ENCODE data around the gene SERPINA10. TPM values are rescaled to one million over a fixed set of nuclear protein-coding genes. Genes with fewer than 3 reads are reported as not detected.

SERPINA10 gene
- polyA plus RNA-seq, 1 donor from 2014 or later = not detected

- no peak for TF ChIP-seq TAF1 (IDR thresholded peaks at IDR 0.05; ENCODE audit: low read depth)
- no peak for TF ChIP-seq EP300 (conservative IDR thresholded peaks at IDR 0.05; ENCODE audit: poor library complexity, severe bottlenecking)
- TF ChIP-seq POLR2AphosphoS5 (IDR thresholded peaks at IDR 0.05) = no peak
Observed at GRCh38 chr14:94306047-94306978, 13.2 kb upstream of the SERPINA10 start (continued).

- TF ChIP-seq POLR2AphosphoS5 (IDR thresholded peaks at IDR 0.05) = no peak
- TF ChIP-seq EP300 (conservative IDR thresholded peaks at IDR 0.05; ENCODE audit: poor library complexity, severe bottlenecking) = no peak
- TF ChIP-seq REST (IDR thresholded peaks at IDR 0.05; ENCODE audit: borderline replicate concordance) = no peak
- no peak for TF ChIP-seq TAF1 (IDR thresholded peaks at IDR 0.05; ENCODE audit: low read depth)
- TF ChIP-seq MXI1 (conservative IDR thresholded peaks at IDR 0.05; ENCODE audit: poor library complexity, severe bottlenecking) = no peak
- no peak for TF ChIP-seq RAD21 (conservative IDR thresholded peaks at IDR 0.05)
- no peak for TF ChIP-seq SMC3 (conservative IDR thresholded peaks at IDR 0.05; ENCODE audit: poor library complexity)
- no peak for TF ChIP-seq CTCF (IDR thresholded peaks at IDR 0.05; ENCODE audit: poor library complexity, severe bottlenecking)
- no peak for TF ChIP-seq EZH2 (IDR thresholded peaks at IDR 0.05; ENCODE audit: borderline replicate concordance, insufficient read depth, low read length, poor library complexity, severe bottlenecking)
- Histone ChIP-seq H3K27ac (ENCODE audit: low read length) (no peak overlapping the region), H4K20me1 (ENCODE audit: insufficient read depth) (no peaks in the 10 kb centered on the region), H3K4me2 (ENCODE audit: low read length) (no peak overlapping the region), H3K9me3 (ENCODE audit: low read length) (no peaks in the 10 kb centered on the region), H3K36me3 (ENCODE audit: insufficient read depth, low read length) (no peaks in the 10 kb centered on the region), H3K9me2 (ENCODE audit: insufficient read depth, low read length) (no peaks in the 10 kb centered on the region), H3K9ac (ENCODE audit: low read length) (no peak overlapping the region), H3K79me2 (replicated peaks; ENCODE audit: insufficient read depth, low read length) (no peaks in the 10 kb centered on the region), H3K27me3 (ENCODE audit: insufficient read depth, low read depth, low read length) (no peaks in the 10 kb centered on the region), H3K4me3 (ENCODE audit: low read length) (no peak overlapping the region), H2AFZ (ENCODE audit: low read depth, low read length) (no peak overlapping the region), H3F3A (ENCODE audit: insufficient read depth, low read length, poor library complexity, severe bottlenecking) (no peaks in the 10 kb centered on the region)
Observed at GRCh38 chr14:94305620-94306019, 12.6 kb upstream of the SERPINA10 start.

- H3K4me3 ChIP-seq (ENCODE audit: low read length) = no peak overlapping the region
- H3K36me3 ChIP-seq (ENCODE audit: insufficient read depth, low read length) = no peaks in the 10 kb centered on the region
- no peak overlapping the region for H2AFZ ChIP-seq (ENCODE audit: low read depth, low read length)
- H3K9ac ChIP-seq (ENCODE audit: low read length) = no peak overlapping the region
- H3K27me3 ChIP-seq (ENCODE audit: insufficient read depth, low read depth, low read length) = no peaks in the 10 kb centered on the region
- no peaks in the 10 kb centered on the region for H3F3A ChIP-seq (ENCODE audit: insufficient read depth, low read length, poor library complexity, severe bottlenecking)
- no peak overlapping the region for H3K4me2 ChIP-seq (ENCODE audit: low read length)
- no peaks in the 10 kb centered on the region for H4K20me1 ChIP-seq (ENCODE audit: insufficient read depth)
- no peaks in the 10 kb centered on the region for H3K9me3 ChIP-seq (ENCODE audit: low read length)
- H3K79me2 ChIP-seq (replicated peaks; ENCODE audit: insufficient read depth, low read length) = no peaks in the 10 kb centered on the region
- no peaks in the 10 kb centered on the region for H3K9me2 ChIP-seq (ENCODE audit: insufficient read depth, low read length)
- H3K27ac ChIP-seq (ENCODE audit: low read length) = no peak overlapping the region
- TF ChIP-seq EZH2 (IDR thresholded peaks at IDR 0.05; ENCODE audit: borderline replicate concordance, insufficient read depth, low read length, poor library complexity, severe bottlenecking) (no peak), MXI1 (conservative IDR thresholded peaks at IDR 0.05; ENCODE audit: poor library complexity, severe bottlenecking) (no peak), EP300 (conservative IDR thresholded peaks at IDR 0.05; ENCODE audit: poor library complexity, severe bottlenecking) (no peak), SMC3 (conservative IDR thresholded peaks at IDR 0.05; ENCODE audit: poor library complexity) (no peak), POLR2AphosphoS5 (IDR thresholded peaks at IDR 0.05) (no peak), REST (IDR thresholded peaks at IDR 0.05; ENCODE audit: borderline replicate concordance) (no peak), RAD21 (conservative IDR thresholded peaks at IDR 0.05) (no peak), CTCF (IDR thresholded peaks at IDR 0.05; ENCODE audit: poor library complexity, severe bottlenecking) (no peak), TAF1 (IDR thresholded peaks at IDR 0.05; ENCODE audit: low read depth) (no peak)
Observed at GRCh38 chr14:94304243-94304642, 11.2 kb upstream of the SERPINA10 start.

All from neural cell (in vitro differentiated cells).